ENCODE results near the gene DLX1. TPM values are rescaled to one million over a fixed set of nuclear protein-coding genes. Genes with fewer than 3 reads are reported as not detected.

The DLX1 gene
- polyA plus RNA-seq, 3 donors = 0.37 to 0.44 (median 0.39) TPM

GRCh38 chr2:172086241-172087206 is 1.2 kb downstream of the DLX1 start:
- no peak for DNase-seq

- no peak for DNase-seq
Measured at GRCh38 chr2:172087207-172087779, 2.0 kb downstream of the DLX1 start.

- DNase-seq = no peak
Measured at GRCh38 chr2:172087780-172088244, 2.5 kb downstream of the DLX1 start.

- DNase-seq = no peak
Measured at GRCh38 chr2:172088245-172089004, 3.1 kb downstream of the DLX1 start.

GRCh38 chr2:172089005-172089504 is 3.7 kb downstream of the DLX1 start:
- no peak for DNase-seq

GRCh38 chr2:172089633-172090032 is 4.3 kb downstream of the DLX1 start:
- no peak for DNase-seq

GRCh38 chr2:172090044-172090961 is 5.0 kb downstream of the DLX1 start:
- DNase-seq = no peak

GRCh38 chr2:172091000-172091641 is 5.8 kb downstream of the DLX1 start:
- DNase-seq = no peak

GRCh38 chr2:172091761-172092566 is 6.7 kb downstream of the DLX1 start:
- no peak for DNase-seq

- DNase-seq = no peak
Measured at GRCh38 chr2:172092716-172093415, 7.6 kb downstream of the DLX1 start.

- DNase-seq = no peak
Measured at GRCh38 chr2:172093416-172094293, 8.3 kb downstream of the DLX1 start.

- no peak for DNase-seq
Measured at GRCh38 chr2:172094294-172095145, 9.2 kb downstream of the DLX1 start.

GRCh38 chr2:172095146-172095904 is 10.0 kb downstream of the DLX1 start:
- DNase-seq = no peak

GRCh38 chr2:172095905-172096625 is 10.8 kb downstream of the DLX1 start:
- no peak for DNase-seq

Measured in renal pelvis (tissue), 4 donors.